Central memory CD8-positive, alpha-beta T cell (primary cell): ENCODE results near the gene PBX3.

Experiments
- ATAC-seq: fragments of 150-1000 bp; cut with Tn5 transposase; replicated peaks from 2 replicates; pipeline ENCODE4 v1.10.0; 2022; ENCODE audit warnings: mild to moderate bottlenecking, moderate FRiP score, moderate number of reproducible peaks; ENCODE audit not compliant: poor library complexity, severe bottlenecking; ENCODE audit errors: extremely low read depth
- DNase-seq, 2 donors: peaks; one replicate each; pipeline ENCODE4 v3.0.0; 2021; ENCODE audit warnings: low spot score in 2 of 2
- H3K27ac Mint-ChIP-seq: one replicate; pipeline ENCODE4 v1.8.0; 2022; ENCODE audit warnings: low read depth, mild to moderate bottlenecking, moderate library complexity, mixed read lengths
- H3K27me3 Mint-ChIP-seq: one replicate; pipeline ENCODE4 v1.8.0; 2022; ENCODE audit warnings: mixed read lengths
- H3K36me3 Mint-ChIP-seq: one replicate; pipeline ENCODE4 v1.8.0; 2022; ENCODE audit warnings: mild to moderate bottlenecking, moderate library complexity, mixed read lengths; ENCODE audit not compliant: insufficient read depth
- H3K4me1 Mint-ChIP-seq: one replicate; pipeline ENCODE4 v1.8.0; 2022; ENCODE audit warnings: mixed read lengths
- H3K4me3 Mint-ChIP-seq: one replicate; pipeline ENCODE4 v1.8.0; 2022; ENCODE audit warnings: mild to moderate bottlenecking, moderate library complexity, mixed read lengths
- H3K9me3 Mint-ChIP-seq: one replicate; pipeline ENCODE4 v1.8.0; 2022; ENCODE audit warnings: mixed read lengths

PBX3 gene

DNA sequence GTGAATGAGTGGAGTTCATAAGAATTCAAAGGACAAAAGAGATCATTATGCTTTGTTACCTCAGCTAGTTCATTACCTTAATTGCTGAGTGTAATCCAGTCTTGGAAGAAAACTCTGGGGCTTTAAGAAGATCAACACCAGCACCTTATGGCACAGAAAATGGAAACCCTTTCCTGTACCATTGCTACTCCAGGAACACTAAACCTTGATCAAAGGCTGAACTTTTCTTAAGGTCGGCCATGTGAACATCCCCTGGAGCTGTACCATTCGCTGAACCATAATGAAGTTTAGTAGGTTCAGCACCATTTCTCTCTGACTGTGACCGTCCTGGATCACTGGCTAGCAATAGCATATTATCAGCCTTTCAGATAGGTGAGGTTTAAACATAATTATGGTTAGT, 97.4 kb downstream of the PBX3 start:
- Mint-ChIP-seq H3K4me1 (peaks cover 10% of the 10 kb centered on the region), H3K27me3 (no peaks in the 10 kb centered on the region), H3K4me3 (no peak overlapping the region), H3K36me3 (peaks cover 2% of the 10 kb centered on the region), H3K9me3 (no peaks in the 10 kb centered on the region), H3K27ac (no peak overlapping the region)
- ATAC-seq (no peak), DNase-seq (no peak)

- Mint-ChIP-seq H3K4me1 (peaks cover 10% of the 10 kb centered on the region), H3K9me3 (no peaks in the 10 kb centered on the region), H3K27me3 (no peaks in the 10 kb centered on the region), H3K4me3 (no peak overlapping the region), H3K36me3 (peaks cover 2% of the 10 kb centered on the region), H3K27ac (no peak overlapping the region)
- ATAC-seq (no peak), DNase-seq (no peak)
Measured at GRCh38 chr9:125845271-125845808, 98.2 kb downstream of the PBX3 start.

DNA sequence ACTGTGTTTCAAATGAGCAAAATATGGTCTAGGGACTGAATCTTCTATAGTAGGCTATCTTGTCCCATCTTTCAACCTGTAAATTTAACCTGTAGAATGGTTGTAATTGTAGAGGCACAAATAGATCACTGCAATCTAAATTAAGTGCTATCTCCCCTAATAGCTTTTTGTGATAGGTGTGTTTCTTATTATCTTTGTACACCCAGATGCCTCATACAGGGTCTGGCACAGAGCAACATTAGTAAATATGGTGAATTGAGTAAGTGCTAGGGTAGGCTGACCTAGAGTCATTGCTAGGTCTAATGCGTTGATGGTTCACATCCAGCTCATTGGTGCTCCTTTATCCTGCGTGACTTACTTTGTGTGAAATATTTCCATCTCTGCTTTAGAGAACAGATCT, 100.6 kb downstream of the PBX3 start:
- no peaks in the 10 kb centered on the region for H3K9me3 Mint-ChIP-seq
- H3K27me3 Mint-ChIP-seq = no peaks in the 10 kb centered on the region
- no peak overlapping the region for H3K27ac Mint-ChIP-seq
- DNase-seq = no peak
- no peak for ATAC-seq
- H3K4me1 Mint-ChIP-seq = peaks cover 2% of the 10 kb centered on the region
- H3K4me3 Mint-ChIP-seq = no peak overlapping the region
- H3K36me3 Mint-ChIP-seq = peaks cover 2% of the 10 kb centered on the region

DNA sequence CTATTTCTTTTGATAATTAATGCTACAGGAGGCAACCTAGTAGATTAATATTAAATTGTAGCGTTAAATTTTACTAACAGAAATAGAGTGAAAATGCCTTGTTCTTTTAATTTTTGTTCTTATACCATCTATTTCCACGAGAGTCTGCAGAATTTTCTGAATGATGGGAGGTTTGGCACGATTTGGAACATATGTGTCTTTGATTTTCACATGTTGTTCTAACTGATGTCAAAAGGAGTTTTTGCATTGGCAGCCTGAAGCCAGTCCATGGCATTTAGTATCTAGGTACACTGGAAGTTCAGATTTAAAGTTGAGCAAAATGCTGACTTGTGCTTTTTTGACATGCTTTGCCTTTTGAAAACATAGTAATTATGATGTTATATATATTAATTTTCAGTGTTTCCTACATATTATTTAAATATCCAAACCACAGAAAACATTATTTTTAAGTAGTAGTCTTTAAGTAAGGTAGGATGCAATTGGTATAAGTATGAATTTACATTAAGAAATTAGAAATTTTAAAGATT, 103.0 kb downstream of the PBX3 start:
- ATAC-seq (no peak), DNase-seq (no peak)
- no peaks in the 10 kb centered on the region for H3K4me1 Mint-ChIP-seq
- H3K27ac Mint-ChIP-seq = no peak overlapping the region
- no peaks in the 10 kb centered on the region for H3K27me3 Mint-ChIP-seq
- H3K36me3 Mint-ChIP-seq = peaks cover 2% of the 10 kb centered on the region
- no peak overlapping the region for H3K4me3 Mint-ChIP-seq
- no peaks in the 10 kb centered on the region for H3K9me3 Mint-ChIP-seq

DNA sequence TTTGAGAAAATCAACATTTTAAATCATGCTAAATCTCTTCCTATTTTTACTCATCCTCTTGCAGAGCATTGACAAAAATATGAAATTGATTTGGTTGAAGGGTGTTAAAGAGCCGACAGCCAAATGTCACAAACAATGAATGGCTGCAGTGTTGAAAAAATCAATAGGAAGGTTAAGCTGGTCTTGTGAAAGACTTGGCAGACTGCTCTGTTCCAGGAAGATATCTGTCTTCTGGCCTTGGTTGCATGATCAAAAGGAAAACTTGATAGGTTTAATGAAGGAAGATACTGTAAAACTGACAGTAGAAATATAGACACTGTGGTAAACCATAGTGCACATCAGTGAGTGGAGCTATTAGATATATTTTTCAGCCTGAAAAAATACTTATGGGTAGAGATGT, 103.6 kb downstream of the PBX3 start:
- DNase-seq = no peak
- peaks cover 2% of the 10 kb centered on the region for H3K36me3 Mint-ChIP-seq
- H3K9me3 Mint-ChIP-seq = no peaks in the 10 kb centered on the region

GRCh38 chr9:125851979-125852378, 104.8 kb downstream of the PBX3 start:
- no peak overlapping the region for H3K4me3 Mint-ChIP-seq
- H3K27ac Mint-ChIP-seq = no peak overlapping the region
- H3K36me3 Mint-ChIP-seq = no peaks in the 10 kb centered on the region
- no peaks in the 10 kb centered on the region for H3K9me3 Mint-ChIP-seq
- H3K27me3 Mint-ChIP-seq = no peaks in the 10 kb centered on the region
- ATAC-seq (no peak), DNase-seq (no peak)
- no peaks in the 10 kb centered on the region for H3K4me1 Mint-ChIP-seq

More for the DNA sequence above, 103.6 kb downstream of the PBX3 start:
- no peak overlapping the region for H3K27ac Mint-ChIP-seq
- no peak overlapping the region for H3K4me3 Mint-ChIP-seq
- no peaks in the 10 kb centered on the region for H3K27me3 Mint-ChIP-seq
- no peak for ATAC-seq
- H3K4me1 Mint-ChIP-seq = no peaks in the 10 kb centered on the region

- H3K36me3 Mint-ChIP-seq = no peaks in the 10 kb centered on the region
- H3K27ac Mint-ChIP-seq = no peak overlapping the region
- no peaks in the 10 kb centered on the region for H3K27me3 Mint-ChIP-seq
- no peaks in the 10 kb centered on the region for H3K4me1 Mint-ChIP-seq
- H3K4me3 Mint-ChIP-seq = no peak overlapping the region
- ATAC-seq (no peak), DNase-seq (no peak)
- H3K9me3 Mint-ChIP-seq = no peaks in the 10 kb centered on the region
Measured at GRCh38 chr9:125852386-125852785, 105.2 kb downstream of the PBX3 start.

GRCh38 chr9:125854553-125855275, 107.5 kb downstream of the PBX3 start:
- Mint-ChIP-seq H3K4me3 (no peak overlapping the region), H3K27ac (no peak overlapping the region), H3K27me3 (no peaks in the 10 kb centered on the region), H3K9me3 (no peaks in the 10 kb centered on the region), H3K36me3 (no peaks in the 10 kb centered on the region), H3K4me1 (no peaks in the 10 kb centered on the region)
- DNase-seq (no peak), ATAC-seq (no peak)

- Mint-ChIP-seq H3K27ac (no peak overlapping the region), H3K4me3 (no peak overlapping the region), H3K9me3 (peaks cover 5% of the 10 kb centered on the region), H3K4me1 (no peaks in the 10 kb centered on the region), H3K27me3 (no peaks in the 10 kb centered on the region), H3K36me3 (no peaks in the 10 kb centered on the region)
- ATAC-seq (no peak), DNase-seq (no peak)
Measured at GRCh38 chr9:125856331-125856730, 109.2 kb downstream of the PBX3 start.

DNA sequence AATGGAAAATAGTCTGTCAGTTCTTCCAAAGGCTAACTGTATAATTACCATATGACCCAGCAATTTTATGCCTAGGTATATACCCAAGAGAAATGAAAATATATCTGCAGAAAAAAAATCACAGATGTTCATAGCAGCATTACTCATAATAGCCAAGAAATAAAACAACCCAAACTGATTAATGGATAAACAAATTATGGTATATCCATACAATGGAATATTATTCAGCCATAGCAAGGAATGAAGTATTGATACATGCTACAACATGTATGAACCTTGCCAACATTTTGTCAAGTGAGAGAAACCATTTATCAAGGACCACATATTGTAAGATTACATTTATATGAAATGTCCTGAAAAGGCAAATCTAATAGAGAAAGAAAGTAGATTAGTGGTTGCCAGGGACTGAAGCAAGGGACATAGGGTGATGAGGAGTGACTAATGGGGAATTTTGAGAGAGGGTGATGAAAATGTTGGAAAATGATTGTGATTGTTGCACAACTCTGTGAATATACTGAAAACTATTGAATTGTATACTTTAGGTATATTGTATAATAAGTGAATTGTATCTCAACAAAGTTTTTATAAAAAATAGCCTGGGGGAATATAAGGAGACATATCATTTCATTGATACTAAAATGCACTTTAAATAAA, 114.4 kb downstream of the PBX3 start:
- H3K27ac Mint-ChIP-seq = no peak overlapping the region
- no peak overlapping the region for H3K4me3 Mint-ChIP-seq
- ATAC-seq (no peak), DNase-seq (no peak)
- no peaks in the 10 kb centered on the region for H3K27me3 Mint-ChIP-seq
- peaks cover 5% of the 10 kb centered on the region for H3K9me3 Mint-ChIP-seq
- H3K36me3 Mint-ChIP-seq = no peaks in the 10 kb centered on the region
- no peaks in the 10 kb centered on the region for H3K4me1 Mint-ChIP-seq

GRCh38 chr9:125863923-125864322, 116.8 kb downstream of the PBX3 start:
- no peaks in the 10 kb centered on the region for H3K27me3 Mint-ChIP-seq
- H3K4me3 Mint-ChIP-seq = no peak overlapping the region
- H3K36me3 Mint-ChIP-seq = no peaks in the 10 kb centered on the region
- ATAC-seq (no peak), DNase-seq (no peak)
- no peaks in the 10 kb centered on the region for H3K4me1 Mint-ChIP-seq
- H3K9me3 Mint-ChIP-seq = peaks cover 5% of the 10 kb centered on the region
- no peak overlapping the region for H3K27ac Mint-ChIP-seq

DNA sequence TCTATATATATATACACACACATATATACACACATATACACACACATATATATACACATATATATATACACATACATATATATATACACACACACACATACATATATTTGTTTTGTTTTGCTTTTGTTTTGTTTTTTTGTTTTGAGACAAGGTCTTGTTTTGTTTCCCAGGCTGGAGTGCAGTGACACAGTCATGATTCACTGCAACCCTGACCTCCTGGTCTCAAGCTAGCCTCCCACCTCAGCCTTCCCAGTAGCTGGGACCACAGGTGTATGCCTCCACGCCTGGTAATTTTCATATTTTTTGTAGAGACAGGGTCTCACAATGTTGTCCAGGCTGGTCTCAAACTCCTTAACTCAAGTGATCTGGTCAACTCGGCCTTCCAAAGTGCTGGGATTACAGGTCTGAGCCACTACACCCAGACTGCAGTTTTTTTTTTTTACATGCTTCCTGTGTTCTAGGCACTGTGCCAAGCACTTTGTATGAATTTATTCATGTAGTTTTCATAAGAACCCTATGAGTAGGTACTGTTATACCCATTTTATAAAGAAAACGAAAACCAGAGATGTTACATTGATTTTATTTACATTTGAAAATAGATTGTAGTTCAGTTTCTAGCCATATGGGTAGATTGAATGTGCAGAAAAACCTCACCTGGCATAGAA, 120.7 kb downstream of the PBX3 start:
- H3K27me3 Mint-ChIP-seq = no peaks in the 10 kb centered on the region
- ATAC-seq (no peak), DNase-seq (no peak)
- H3K27ac Mint-ChIP-seq = no peak overlapping the region
- no peaks in the 10 kb centered on the region for H3K36me3 Mint-ChIP-seq
- no peaks in the 10 kb centered on the region for H3K9me3 Mint-ChIP-seq
- no peak overlapping the region for H3K4me3 Mint-ChIP-seq
- H3K4me1 Mint-ChIP-seq = no peaks in the 10 kb centered on the region
